ENCODE results near the gene NOTCH3.
A peak's percentile ranks its signal among the peaks of the same experiment; 100 is the strongest.

DNA sequence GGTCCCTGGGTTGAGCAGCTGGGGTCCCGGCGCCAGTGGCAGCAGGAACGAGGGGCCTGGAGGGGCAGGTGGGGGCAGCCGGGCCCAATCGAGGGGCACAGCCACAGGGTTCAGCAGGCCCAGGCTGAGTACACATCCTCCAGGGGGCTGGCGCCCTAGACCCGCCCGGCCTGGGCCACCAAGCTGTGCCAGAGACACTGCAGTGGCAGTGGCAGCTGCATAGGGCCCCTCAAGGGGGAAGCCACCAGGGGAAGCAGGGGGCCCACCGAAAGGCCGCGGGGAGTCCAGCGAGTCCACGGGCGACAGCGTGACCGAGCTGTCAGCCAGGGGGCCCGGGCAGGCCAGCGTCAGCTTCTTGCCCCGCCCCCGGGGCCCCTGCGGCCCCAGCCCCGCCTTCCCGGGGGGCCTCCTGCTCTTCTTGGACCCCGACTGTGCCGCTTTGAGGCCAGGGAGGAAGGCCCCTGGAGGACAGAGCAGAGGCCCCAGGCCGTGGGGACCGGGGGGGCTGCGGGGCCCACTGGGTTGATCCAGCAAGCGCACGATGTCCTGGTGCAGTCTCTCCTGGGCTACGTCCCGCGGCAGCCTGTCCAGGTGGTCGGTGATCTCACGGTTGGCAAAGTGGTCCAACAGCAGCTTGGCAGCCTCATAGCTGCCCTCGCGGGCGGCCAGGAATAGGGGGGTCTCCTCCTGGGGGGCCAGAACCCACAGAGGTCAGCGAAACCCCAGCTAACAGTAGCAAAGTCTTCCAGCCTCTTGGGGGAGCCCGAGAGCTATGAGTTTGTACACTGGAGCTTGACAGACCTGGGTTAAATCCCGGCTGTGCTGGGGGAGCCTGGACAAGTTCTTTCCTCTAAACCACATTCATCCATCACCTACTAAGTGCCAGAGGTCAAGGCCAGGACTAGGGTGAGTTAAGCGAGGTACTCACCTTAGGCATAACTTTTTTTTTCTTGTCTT is 39.5 kb downstream of the NOTCH3 start:
- peak; percentile 83 for TF ChIP-seq CTCF (IDR thresholded peaks at IDR 0.05; ENCODE audit: low read depth, low read length, poor library complexity, severe bottlenecking)
- TF ChIP-seq EZH2phosphoT487 (IDR thresholded peaks at IDR 0.05; ENCODE audit: borderline replicate concordance, low read length) = no peak
